ENCODE measurements around the gene UIMC1. TPM values are rescaled to one million over a fixed set of nuclear protein-coding genes. Genes with fewer than 3 reads are reported as not detected.
"Not testable (repeated sequence)": the region's sequence is repeated elsewhere in the genome, so short reads cannot be mapped to it uniquely, and the experiment has no call there.

UIMC1 gene
- polyA plus RNA-seq, 2 donors, result 14.0 to 16.3 TPM

DNA sequence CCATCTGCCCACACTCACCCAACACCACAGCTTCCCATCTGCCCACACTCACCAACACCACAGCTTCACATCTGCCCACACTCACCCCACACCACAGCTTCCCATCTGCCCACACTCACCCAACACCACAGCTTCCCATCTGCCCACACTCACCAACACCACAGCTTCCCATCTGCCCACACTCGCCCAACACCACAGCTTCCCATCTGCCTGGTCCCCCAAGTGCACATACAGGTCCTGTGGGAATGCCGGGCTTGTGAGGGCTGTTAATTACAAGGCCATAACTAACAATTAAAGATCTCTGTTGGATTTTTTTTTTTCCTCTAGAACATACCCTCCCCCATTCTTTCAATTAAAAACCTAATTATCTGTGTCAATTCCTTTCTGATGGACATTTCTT lies 133.6 kb downstream of the UIMC1 start:
- WGBS, 2 donors, result 59 to 71% methylated on average over 2 of the region's 2 CpGs
- H3K36me3 ChIP-seq (ENCODE audit: control insufficient read depth in 2 of 2, insufficient read depth in 2 of 2, low read length in 1 of 2); H3K4me3 ChIP-seq (ENCODE audit: low read depth in 1 of 2, low read length in 2 of 2); H3K27ac ChIP-seq (ENCODE audit: low read depth in 2 of 2, low read length in 1 of 2); H3K27me3 ChIP-seq (ENCODE audit: control insufficient read depth in 1 of 2, insufficient read depth in 2 of 2, low read length in 2 of 2); H3K4me1 ChIP-seq (ENCODE audit: control insufficient read depth in 2 of 2, insufficient read depth in 2 of 2, low read length in 1 of 2); H3K9me3 ChIP-seq (ENCODE audit: control insufficient read depth in 2 of 2, insufficient read depth in 1 of 2, low read depth in 1 of 2, low read length in 1 of 2): not testable (repeated sequence)

DNA sequence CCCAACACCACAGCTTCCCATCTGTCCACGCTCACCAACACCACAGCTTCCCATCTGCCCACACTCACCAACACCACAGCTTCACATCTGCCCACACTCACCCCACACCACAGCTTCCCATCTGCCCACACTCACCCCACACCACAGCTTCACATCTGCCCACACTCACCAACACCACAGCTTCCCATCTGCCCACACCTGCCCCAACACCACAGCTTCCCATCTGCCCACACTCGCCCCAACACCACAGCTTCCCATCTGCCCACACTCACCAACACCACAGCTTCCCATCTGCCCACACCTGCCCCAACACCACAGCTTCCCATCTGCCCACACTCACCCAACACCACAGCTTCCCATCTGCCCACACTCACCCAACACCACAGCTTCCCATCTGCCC lies 134.0 kb downstream of the UIMC1 start:
- 46 to 62% methylated on average over 2 of the region's 2 CpGs for WGBS, 2 donors
- not testable (repeated sequence) for H3K4me1 ChIP-seq (ENCODE audit: control insufficient read depth in 2 of 2, insufficient read depth in 2 of 2, low read length in 1 of 2); H3K4me3 ChIP-seq (ENCODE audit: low read depth in 1 of 2, low read length in 2 of 2); H3K27ac ChIP-seq (ENCODE audit: low read depth in 2 of 2, low read length in 1 of 2); H3K27me3 ChIP-seq (ENCODE audit: control insufficient read depth in 1 of 2, insufficient read depth in 2 of 2, low read length in 2 of 2); H3K9me3 ChIP-seq (ENCODE audit: control insufficient read depth in 2 of 2, insufficient read depth in 1 of 2, low read depth in 1 of 2, low read length in 1 of 2); H3K36me3 ChIP-seq (ENCODE audit: control insufficient read depth in 2 of 2, insufficient read depth in 2 of 2, low read length in 1 of 2)

GRCh38 chr5:176870644-176871043 lies 135.9 kb downstream of the UIMC1 start:
- not testable (repeated sequence) for H3K27me3 ChIP-seq (ENCODE audit: control insufficient read depth in 1 of 2, insufficient read depth in 2 of 2, low read length in 2 of 2); H3K36me3 ChIP-seq (ENCODE audit: control insufficient read depth in 2 of 2, insufficient read depth in 2 of 2, low read length in 1 of 2); H3K4me1 ChIP-seq (ENCODE audit: control insufficient read depth in 2 of 2, insufficient read depth in 2 of 2, low read length in 1 of 2); H3K4me3 ChIP-seq (ENCODE audit: low read depth in 1 of 2, low read length in 2 of 2); H3K9me3 ChIP-seq (ENCODE audit: control insufficient read depth in 2 of 2, insufficient read depth in 1 of 2, low read depth in 1 of 2, low read length in 1 of 2); H3K27ac ChIP-seq (ENCODE audit: low read depth in 2 of 2, low read length in 1 of 2)
- WGBS, 2 donors, result 75 to 82% methylated on average over 10 of the region's 10 CpGs

DNA sequence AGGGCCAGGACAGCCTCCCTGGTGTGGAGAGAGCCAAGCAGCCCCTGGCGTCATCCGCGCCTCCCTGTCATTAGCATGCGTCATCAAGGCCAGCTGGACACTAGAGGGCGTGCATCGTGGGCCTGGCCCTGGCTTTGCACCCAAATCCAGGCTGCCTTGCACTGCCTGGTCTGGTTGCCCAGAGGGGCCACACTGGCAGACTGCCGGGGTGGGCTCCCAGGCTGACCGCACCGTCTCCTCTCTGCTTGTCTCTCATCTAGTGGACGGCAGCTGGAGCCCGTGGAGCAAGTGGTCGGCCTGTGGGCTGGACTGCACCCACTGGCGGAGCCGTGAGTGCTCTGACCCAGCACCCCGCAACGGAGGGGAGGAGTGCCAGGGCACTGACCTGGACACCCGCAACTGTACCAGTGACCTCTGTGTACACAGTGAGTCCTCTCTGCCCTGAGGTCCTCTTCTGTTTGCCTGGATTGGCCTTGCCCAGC lies 136.4 kb downstream of the UIMC1 start:
- H3K9me3 ChIP-seq (ENCODE audit: control insufficient read depth in 2 of 2, insufficient read depth in 1 of 2, low read depth in 1 of 2, low read length in 1 of 2), result no peaks in the 10 kb centered on the region
- 55 to 62% methylated on average over 16 to 17 of the region's 17 CpGs for WGBS, 2 donors
- H3K4me1 ChIP-seq (ENCODE audit: control insufficient read depth in 2 of 2, insufficient read depth in 2 of 2, low read length in 1 of 2), result no peaks in the 10 kb centered on the region
- H3K27ac ChIP-seq (ENCODE audit: low read depth in 2 of 2, low read length in 1 of 2), result no peak overlapping the region
- H3K27me3 ChIP-seq (ENCODE audit: control insufficient read depth in 1 of 2, insufficient read depth in 2 of 2, low read length in 2 of 2), result no peaks in the 10 kb centered on the region
- H3K4me3 ChIP-seq (ENCODE audit: low read depth in 1 of 2, low read length in 2 of 2), result no peak overlapping the region
- H3K36me3 ChIP-seq (ENCODE audit: control insufficient read depth in 2 of 2, insufficient read depth in 2 of 2, low read length in 1 of 2), result no peaks in the 10 kb centered on the region

GRCh38 chr5:176869501-176870109 lies 137.0 kb downstream of the UIMC1 start:
- Histone ChIP-seq H3K27ac (ENCODE audit: low read depth in 2 of 2, low read length in 1 of 2) (no peak overlapping the region), H3K36me3 (ENCODE audit: control insufficient read depth in 2 of 2, insufficient read depth in 2 of 2, low read length in 1 of 2) (no peaks in the 10 kb centered on the region), H3K4me3 (ENCODE audit: low read depth in 1 of 2, low read length in 2 of 2) (no peak overlapping the region), H3K27me3 (ENCODE audit: control insufficient read depth in 1 of 2, insufficient read depth in 2 of 2, low read length in 2 of 2) (no peaks in the 10 kb centered on the region), H3K9me3 (ENCODE audit: control insufficient read depth in 2 of 2, insufficient read depth in 1 of 2, low read depth in 1 of 2, low read length in 1 of 2) (no peaks in the 10 kb centered on the region), H3K4me1 (ENCODE audit: control insufficient read depth in 2 of 2, insufficient read depth in 2 of 2, low read length in 1 of 2) (no peaks in the 10 kb centered on the region)
- 81 to 82% methylated on average over 37 to 38 of the region's 38 CpGs for WGBS, 2 donors

DNA sequence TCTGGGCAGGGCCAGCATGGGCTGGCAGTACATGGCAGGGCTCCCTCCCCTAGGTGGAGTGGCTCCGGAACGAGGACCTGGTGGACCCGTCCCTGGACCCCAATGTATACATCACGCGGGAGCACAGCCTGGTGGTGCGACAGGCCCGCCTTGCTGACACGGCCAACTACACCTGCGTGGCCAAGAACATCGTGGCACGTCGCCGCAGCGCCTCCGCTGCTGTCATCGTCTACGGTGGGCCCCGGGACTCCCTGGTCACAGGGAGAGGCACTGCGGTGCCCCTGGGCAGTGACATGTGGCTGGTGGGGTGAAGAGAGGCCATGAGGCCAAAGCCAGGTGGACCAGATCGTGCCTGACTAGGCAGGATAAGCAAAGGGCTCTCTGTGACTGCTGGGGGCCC lies 137.8 kb downstream of the UIMC1 start:
- Histone ChIP-seq H3K27me3 (ENCODE audit: control insufficient read depth in 1 of 2, insufficient read depth in 2 of 2, low read length in 2 of 2) (no peaks in the 10 kb centered on the region), H3K4me1 (ENCODE audit: control insufficient read depth in 2 of 2, insufficient read depth in 2 of 2, low read length in 1 of 2) (no peaks in the 10 kb centered on the region), H3K9me3 (ENCODE audit: control insufficient read depth in 2 of 2, insufficient read depth in 1 of 2, low read depth in 1 of 2, low read length in 1 of 2) (no peaks in the 10 kb centered on the region), H3K36me3 (ENCODE audit: control insufficient read depth in 2 of 2, insufficient read depth in 2 of 2, low read length in 1 of 2) (no peaks in the 10 kb centered on the region), H3K4me3 (ENCODE audit: low read depth in 1 of 2, low read length in 2 of 2) (no peak overlapping the region), H3K27ac (ENCODE audit: low read depth in 2 of 2, low read length in 1 of 2) (no peak overlapping the region)
- WGBS, 2 donors, result 89 to 90% methylated on average over 20 of the region's 20 CpGs

GRCh38 chr5:176868126-176868525 lies 138.5 kb downstream of the UIMC1 start:
- Histone ChIP-seq H3K27me3 (ENCODE audit: control insufficient read depth in 1 of 2, insufficient read depth in 2 of 2, low read length in 2 of 2) (no peaks in the 10 kb centered on the region), H3K36me3 (ENCODE audit: control insufficient read depth in 2 of 2, insufficient read depth in 2 of 2, low read length in 1 of 2) (no peaks in the 10 kb centered on the region), H3K9me3 (ENCODE audit: control insufficient read depth in 2 of 2, insufficient read depth in 1 of 2, low read depth in 1 of 2, low read length in 1 of 2) (no peaks in the 10 kb centered on the region), H3K4me3 (ENCODE audit: low read depth in 1 of 2, low read length in 2 of 2) (no peak overlapping the region), H3K4me1 (ENCODE audit: control insufficient read depth in 2 of 2, insufficient read depth in 2 of 2, low read length in 1 of 2) (no peaks in the 10 kb centered on the region), H3K27ac (ENCODE audit: low read depth in 2 of 2, low read length in 1 of 2) (no peak overlapping the region)
- WGBS, 2 donors, result 87 to 88% methylated on average over 14 of the region's 14 CpGs

- WGBS, 2 donors, result 14 to 20% methylated on average over 16 of the region's 16 CpGs
- peaks cover 0 to 7% of the 10 kb centered on the region in 2 donors for H3K27me3 ChIP-seq (ENCODE audit: control insufficient read depth in 1 of 2, insufficient read depth in 2 of 2, low read length in 2 of 2)
Measured at GRCh38 chr5:176866707-176867310, 139.8 kb downstream of the UIMC1 start.

GRCh38 chr5:176865964-176866363 lies 140.6 kb downstream of the UIMC1 start:
- Histone ChIP-seq H3K27ac (ENCODE audit: low read depth in 2 of 2, low read length in 1 of 2) (no peak overlapping the region), H3K4me1 (ENCODE audit: control insufficient read depth in 2 of 2, insufficient read depth in 2 of 2, low read length in 1 of 2) (no peaks in the 10 kb centered on the region), H3K36me3 (ENCODE audit: control insufficient read depth in 2 of 2, insufficient read depth in 2 of 2, low read length in 1 of 2) (no peaks in the 10 kb centered on the region), H3K27me3 (ENCODE audit: control insufficient read depth in 1 of 2, insufficient read depth in 2 of 2, low read length in 2 of 2) (peaks cover 0 to 7% of the 10 kb centered on the region in 2 donors), H3K4me3 (ENCODE audit: low read depth in 1 of 2, low read length in 2 of 2) (no peak overlapping the region), H3K9me3 (ENCODE audit: control insufficient read depth in 2 of 2, insufficient read depth in 1 of 2, low read depth in 1 of 2, low read length in 1 of 2) (no peaks in the 10 kb centered on the region)
- WGBS, 2 donors, result 74 to 79% methylated on average over 7 of the region's 7 CpGs

More at GRCh38 chr5:176866707-176867310, 139.8 kb downstream of the UIMC1 start:
- no peak overlapping the region for H3K4me3 ChIP-seq (ENCODE audit: low read depth in 1 of 2, low read length in 2 of 2)
- no peaks in the 10 kb centered on the region for H3K9me3 ChIP-seq (ENCODE audit: control insufficient read depth in 2 of 2, insufficient read depth in 1 of 2, low read depth in 1 of 2, low read length in 1 of 2)
- no peak overlapping the region for H3K27ac ChIP-seq (ENCODE audit: low read depth in 2 of 2, low read length in 1 of 2)
- no peaks in the 10 kb centered on the region for H3K36me3 ChIP-seq (ENCODE audit: control insufficient read depth in 2 of 2, insufficient read depth in 2 of 2, low read length in 1 of 2)
- H3K4me1 ChIP-seq (ENCODE audit: control insufficient read depth in 2 of 2, insufficient read depth in 2 of 2, low read length in 1 of 2), result no peaks in the 10 kb centered on the region

- 83 to 84% methylated on average over 8 of the region's 8 CpGs for WGBS, 2 donors
- H3K36me3 ChIP-seq (ENCODE audit: control insufficient read depth in 2 of 2, insufficient read depth in 2 of 2, low read length in 1 of 2), result no peaks in the 10 kb centered on the region
- H3K4me1 ChIP-seq (ENCODE audit: control insufficient read depth in 2 of 2, insufficient read depth in 2 of 2, low read length in 1 of 2), result no peaks in the 10 kb centered on the region
- no peak overlapping the region for H3K4me3 ChIP-seq (ENCODE audit: low read depth in 1 of 2, low read length in 2 of 2)
- H3K27ac ChIP-seq (ENCODE audit: low read depth in 2 of 2, low read length in 1 of 2), result no peak overlapping the region
- H3K9me3 ChIP-seq (ENCODE audit: control insufficient read depth in 2 of 2, insufficient read depth in 1 of 2, low read depth in 1 of 2, low read length in 1 of 2), result no peaks in the 10 kb centered on the region
- H3K27me3 ChIP-seq (ENCODE audit: control insufficient read depth in 1 of 2, insufficient read depth in 2 of 2, low read length in 2 of 2), result peaks cover 0 to 7% of the 10 kb centered on the region in 2 donors
Measured at GRCh38 chr5:176864755-176865154, 141.8 kb downstream of the UIMC1 start.

All from esophagus (tissue), 2 donors.